A549 (cell line): ENCODE results near the gene SMAD3.

Experiments
- CBX8 ChIP-seq: fragments of 200-600 bp; sonication (generic); IDR thresholded peaks from 2 replicates; pipeline ENCODE4 v1.6.1; 2016
- CTCF ChIP-seq: fragments of >200 bp; sonication (Bioruptor Twin); formaldehyde crosslinking; IDR thresholded peaks from 3 replicates; pipeline ENCODE4 v1.5.1; 2016
- ESRRA ChIP-seq: fragments of 150-350 bp; IDR thresholded peaks from 2 replicates; pipeline ENCODE4 v1.6.1; 2014; ENCODE audit warnings: mild to moderate bottlenecking, low read length, borderline replicate concordance
- NFE2L2 ChIP-seq: fragments of 150-350 bp; conservative IDR thresholded peaks from 2 replicates; pipeline ENCODE4 v1.6.1; 2014; ENCODE audit warnings: low read length
- POLR2A ChIP-seq: IDR thresholded peaks from 2 replicates; pipeline ENCODE4 v1.6.1; 2012; ENCODE audit warnings: mild to moderate bottlenecking, low read length
- RFX5 ChIP-seq: fragments of 450-650 bp; IDR thresholded peaks from 2 replicates; pipeline ENCODE4 v1.7.1; 2014; ENCODE audit warnings: antibody characterized with exemption, mild to moderate bottlenecking, moderate library complexity
- ZC3H11A ChIP-seq: fragments of 450-650 bp; IDR thresholded peaks from 2 replicates; pipeline ENCODE4 v1.6.1; 2014; ENCODE audit warnings: antibody characterized with exemption, mild to moderate bottlenecking

- TF ChIP-seq ZC3H11A (no peak), ESRRA (no peak), CTCF (no peak), CBX8 (no peak), RFX5 (no peak), POLR2A (no peak), NFE2L2 (no peak)
Measured at GRCh38 chr15:67040277-67040676, 25.1 kb upstream of the SMAD3 start.
